LHCN-M2 (cell line): ENCODE data around the gene CAMK2B. TPM values are rescaled to one million over a fixed set of nuclear protein-coding genes. Genes with fewer than 3 reads are reported as not detected.
A peak's percentile ranks its signal among the peaks of the same experiment; 100 is the strongest.

Source experiments
- DNase-seq: peaks from one replicate; pipeline ENCODE4 v3.0.0-alpha.2; 2012; ENCODE audit warnings: low read depth
- total RNA-seq: library from RNA; depleted of rRNA; stranded (reverse); fragments of >200 nt; gene quantifications from 2 replicates; pipeline ENCODE4 v1.2.3, GENCODE V29; 2014

The CAMK2B gene
- total RNA-seq, 1 experiment from 2014 or later, result 0.06 TPM

DNA sequence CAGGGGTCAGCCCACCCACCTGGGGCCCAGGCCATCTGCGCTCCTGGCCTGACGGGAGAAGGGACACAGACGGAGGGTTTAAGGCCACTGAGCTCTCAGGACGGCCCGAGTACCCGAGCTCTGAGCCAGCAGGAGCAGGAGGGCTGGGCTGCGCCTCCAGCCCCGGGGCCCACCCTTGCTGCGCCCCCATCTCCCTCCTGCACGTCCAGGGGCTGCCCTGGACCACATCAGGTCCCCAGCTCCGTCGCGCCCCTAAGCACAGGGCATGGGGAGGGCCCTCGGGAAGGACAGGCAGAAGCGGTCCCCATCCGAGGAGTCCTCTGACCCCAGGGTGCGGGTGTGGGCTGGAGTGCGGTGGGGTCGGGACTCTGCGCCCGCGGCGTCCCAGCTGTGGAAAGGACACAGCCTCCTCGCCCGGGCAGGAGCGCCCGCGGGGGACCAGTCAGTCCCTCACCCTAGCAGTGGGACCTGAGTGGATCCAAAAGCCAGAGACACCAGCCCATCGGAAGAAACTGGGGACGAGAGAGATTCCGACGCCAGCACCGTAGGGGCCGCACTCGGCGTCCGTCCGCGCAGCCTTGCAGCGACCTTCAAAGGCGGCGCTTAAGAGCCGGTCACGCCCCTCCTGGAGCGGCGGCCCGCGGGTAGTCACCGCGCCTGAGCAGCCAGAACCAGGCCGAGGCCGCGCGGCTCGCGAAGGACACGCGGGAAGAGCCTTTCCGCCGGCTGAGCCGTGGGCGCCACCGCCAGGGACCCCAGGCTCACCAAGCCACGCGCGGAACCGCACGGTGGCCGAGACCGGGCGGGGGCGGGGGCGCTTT, 15.9 kb downstream of the CAMK2B start:
- DNase-seq, result peak; percentile 17

DNA sequence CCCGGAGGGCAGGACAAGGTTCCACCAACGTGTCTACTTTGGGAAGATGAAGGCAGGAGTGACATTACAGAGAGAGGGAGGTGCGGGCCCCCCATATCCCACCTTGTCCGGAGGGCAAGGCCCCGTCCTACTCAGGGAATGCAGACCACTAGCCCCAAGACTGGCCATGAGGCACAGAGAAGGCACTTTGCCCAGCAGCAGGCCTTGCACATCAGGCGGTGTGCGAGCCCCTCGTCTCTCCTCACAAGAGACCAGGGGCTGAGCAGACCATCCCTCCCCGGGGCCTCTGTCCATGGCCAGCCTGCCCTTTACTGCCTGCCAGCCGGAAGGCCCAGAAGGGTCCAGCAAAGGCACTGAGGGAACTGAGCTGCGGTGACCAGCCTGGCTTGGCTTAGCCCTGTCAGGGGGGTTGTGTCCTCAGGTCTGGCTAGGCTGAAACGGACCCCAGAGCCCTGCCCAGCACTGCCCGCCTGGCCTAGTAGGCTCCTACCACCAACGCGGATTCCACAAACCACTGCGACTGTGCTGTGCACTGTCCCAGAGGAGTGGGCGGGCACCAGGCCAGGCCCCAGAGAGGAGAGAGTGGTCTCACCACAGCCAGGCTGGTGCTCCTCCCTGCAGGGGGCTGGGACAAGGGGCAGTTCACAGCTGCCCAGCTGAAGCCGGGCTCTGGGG, 16.7 kb downstream of the CAMK2B start:
- DNase-seq, result no peak

DNA sequence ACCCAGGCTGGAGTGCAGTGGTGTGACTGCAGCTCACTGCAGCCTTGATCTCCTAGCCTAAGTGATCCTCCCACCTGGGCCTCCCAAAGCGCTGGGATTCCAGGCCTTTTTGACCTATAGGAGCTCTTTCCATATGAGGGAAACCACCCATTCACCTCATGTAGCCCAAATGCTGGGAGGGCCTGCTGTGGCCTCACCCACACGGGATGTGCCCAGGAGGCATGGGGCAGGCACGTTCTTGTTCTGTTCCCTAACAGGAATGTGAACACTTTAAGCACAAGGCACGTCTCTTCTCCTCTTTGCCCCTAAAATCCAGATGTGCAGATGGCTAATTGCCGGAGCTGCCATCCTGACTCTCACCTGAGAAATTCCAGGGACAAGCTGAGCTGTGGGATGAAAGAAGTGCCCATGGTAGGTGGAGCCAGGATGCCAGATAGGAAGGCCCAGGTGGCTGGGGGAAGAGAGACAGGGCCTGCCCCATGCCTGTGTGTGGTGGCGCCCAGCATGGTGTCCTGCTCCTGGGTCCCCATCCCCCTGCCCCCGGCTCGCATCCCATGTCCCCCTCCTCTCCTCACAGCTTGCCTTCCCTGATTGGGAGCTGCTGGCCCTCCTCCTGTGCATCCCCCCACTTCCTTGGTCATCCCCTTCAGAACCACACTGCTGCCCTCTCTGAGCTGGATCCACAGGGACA, 17.3 kb downstream of the CAMK2B start:
- DNase-seq, result no peak

DNA sequence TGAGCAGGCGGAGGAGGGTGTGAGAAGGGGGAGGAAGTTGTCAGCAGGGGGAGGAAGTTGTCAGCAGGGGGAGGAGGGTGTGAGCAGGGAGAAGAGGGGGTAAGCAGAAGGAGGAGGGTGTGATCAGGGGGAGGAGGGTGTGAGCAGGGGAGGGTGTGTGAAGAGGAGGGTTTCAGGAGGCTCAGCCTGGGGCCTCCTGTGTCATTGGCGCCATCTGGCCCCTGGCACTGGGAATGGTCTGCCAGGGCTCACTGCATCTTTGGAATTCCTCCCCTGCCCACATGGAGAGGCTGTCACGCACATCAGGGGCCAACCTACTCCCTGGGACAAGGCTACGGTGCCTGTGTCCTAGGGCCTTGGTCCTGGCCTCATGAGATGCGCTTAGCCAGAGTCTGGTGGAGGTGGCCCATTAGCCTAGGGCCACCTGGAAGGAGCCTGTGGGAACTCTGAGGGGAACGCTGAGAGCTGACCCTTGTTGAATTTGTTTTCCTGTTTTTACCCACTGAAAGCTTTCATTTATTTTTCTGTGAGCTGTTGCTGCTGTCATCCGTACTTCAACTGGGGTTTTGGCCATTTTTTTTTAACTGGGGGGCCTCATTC, 18.0 kb downstream of the CAMK2B start:
- peak; percentile 74 for DNase-seq

DNA sequence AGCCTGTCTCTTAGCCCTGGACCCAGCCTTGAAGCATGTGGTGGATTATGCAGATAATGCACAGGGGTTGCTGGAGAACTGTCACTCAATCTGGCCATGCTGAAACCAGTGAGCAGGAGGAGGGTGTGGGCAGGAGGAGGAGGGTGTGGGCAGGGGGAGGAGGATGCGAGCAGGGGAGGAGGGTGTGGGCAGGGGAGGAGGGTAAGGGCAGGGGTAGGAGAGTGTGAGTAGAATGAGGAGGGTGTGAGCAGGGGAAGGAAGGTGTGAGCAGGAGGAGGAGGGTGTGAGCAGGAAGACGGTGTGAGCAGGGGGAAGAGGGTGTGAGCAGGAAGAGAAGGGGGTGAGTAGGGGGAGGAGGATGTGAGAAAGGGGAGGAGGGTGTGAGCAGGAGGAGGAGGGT, 18.8 kb downstream of the CAMK2B start:
- DNase-seq, result no peak

DNA sequence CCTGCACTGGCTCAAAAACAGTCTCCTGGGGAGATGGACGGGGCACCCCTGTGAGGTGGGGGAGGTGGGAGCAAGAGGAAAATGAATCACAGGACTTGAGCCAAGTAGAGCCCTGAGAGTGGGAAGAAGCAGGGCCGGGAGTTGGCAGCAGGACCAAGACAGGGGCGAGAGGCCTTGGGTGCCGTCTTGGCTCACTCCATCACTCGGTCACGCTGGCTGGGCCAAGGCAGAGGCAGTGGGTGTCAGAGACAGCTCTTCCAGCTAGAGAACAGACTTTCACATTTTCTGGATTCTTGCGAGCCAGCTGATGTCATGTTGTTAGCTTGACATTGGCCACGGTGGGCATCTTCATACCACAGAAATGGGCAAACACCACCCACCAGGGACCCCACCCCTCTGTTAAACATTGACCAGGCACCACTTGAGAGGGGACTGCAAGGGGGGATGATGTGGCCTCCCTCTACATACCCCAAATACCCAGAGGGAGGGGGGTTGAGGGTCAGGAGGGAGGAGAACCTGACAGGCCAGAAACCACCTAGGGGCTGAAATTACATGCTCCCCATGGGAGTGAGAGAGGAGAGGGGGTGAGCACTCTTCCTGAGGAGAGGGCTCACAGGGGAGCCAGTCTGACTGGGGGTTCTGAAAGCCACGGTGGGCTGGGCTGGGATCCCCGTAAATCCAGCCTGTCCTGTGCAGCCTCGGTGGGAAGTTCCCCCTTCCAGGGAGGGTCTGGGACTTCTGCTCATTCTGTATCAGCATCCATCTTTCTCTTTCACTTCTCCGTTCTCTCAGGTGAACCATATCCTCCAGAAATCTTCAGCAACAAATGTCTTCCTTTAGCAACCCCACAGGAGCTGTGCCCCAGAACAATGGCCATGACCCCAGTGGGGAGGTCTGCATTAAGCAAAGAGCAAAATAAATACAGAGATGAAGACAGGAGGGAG, 19.6 kb downstream of the CAMK2B start:
- DNase-seq, result no peak

DNA sequence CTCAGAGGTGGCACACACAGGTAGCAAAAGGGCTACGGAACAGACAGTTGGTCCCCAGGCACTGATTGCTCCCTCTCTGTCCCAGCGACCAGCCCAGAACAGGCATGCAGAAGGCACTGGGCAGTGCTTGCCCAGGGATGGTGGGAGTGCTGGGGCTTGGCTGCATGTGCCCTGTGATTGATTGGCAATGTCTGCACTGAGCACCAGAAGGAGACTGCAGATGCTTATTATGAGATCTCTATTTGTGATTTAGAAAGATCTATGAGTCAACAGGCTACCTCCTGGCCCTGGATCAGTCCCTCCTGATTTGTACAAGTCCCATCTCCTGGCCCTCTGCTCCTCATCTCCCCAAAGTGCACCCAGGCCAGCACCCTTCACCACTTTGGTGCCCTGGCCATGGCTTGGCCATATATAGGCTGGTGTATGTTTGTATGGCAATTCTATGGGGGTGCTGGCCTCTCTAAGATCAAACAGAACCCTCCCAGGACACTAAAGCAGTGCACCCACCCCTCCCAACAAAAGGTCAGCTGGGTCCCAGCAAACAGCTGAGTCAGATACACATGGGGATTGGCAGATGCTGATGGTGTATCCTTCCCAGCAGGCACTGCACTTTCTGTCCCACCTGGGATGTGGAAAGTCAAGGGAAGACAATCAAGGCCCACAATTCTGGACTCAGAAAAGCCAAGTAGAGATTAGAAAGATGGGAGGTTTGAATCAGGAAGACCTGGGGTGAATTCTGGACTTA, 30.9 kb downstream of the CAMK2B start:
- DNase-seq, result no peak

DNA sequence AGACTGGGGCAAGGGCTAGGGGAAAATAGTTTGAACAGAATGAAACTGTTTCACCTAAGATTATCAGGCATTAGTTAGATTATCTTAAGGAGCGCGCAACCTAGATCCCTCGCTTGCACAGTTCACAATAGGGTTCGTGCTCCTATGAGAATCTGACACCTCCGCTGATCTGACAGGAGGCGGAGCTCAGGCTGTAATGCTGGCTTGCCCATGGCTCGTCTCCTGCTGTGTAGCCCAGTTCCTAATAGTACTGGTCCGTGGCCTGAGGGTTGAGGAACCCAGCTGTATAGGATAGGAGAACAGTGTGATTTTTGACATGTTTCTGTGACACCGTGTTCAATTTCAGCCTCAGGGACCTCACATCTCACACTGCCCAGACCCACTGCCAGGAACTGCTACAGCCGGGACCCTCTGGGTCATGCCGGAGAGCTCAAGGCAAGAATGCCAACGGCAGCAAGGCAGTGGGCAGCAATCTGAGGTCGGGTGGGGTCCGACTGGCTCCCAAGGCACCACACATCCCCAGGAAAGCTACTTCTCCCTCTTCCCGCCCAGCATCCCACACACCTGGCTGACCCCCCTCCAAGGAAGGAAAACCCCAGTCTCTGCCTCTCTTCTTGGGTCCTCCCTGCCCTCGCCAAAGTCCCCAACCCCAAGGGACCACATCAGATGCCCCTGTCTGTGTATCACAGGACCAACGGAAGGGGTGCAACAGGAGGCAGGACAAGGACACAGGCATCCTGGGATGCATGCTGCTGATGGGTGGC, 31.7 kb downstream of the CAMK2B start:
- no peak for DNase-seq

DNA sequence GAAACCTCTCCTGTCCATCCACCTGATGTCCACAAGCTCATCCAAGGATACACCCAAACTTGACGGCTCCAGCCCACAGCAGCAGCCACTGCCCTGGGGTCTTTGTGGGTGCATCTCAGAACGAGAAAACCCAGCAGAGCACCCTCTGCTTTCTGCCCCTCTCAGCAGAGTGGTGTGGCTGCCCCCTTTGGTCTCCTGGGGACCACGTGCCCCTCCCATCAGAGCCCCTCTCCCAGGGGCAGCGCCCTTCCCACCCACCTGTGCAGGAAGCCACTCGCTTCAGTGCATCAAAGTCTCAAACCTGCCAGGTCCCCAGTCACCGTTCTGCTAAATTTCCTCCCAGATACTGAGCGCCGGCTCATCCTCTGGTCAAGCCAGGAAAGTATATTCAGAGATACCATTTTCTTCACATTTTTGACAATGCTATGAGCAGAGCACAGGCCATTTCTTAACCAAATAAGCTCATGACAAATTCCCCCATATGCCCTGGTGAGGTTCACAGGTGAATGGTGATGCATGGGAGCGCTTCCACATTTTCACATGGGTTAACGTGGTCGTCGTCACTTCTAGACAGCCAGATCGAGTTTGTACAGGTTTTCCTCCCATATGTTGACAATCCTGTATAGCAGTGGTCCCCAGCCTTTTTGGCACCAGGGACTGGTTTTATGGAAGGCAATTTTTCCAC, 32.4 kb downstream of the CAMK2B start:
- DNase-seq, result no peak

DNA sequence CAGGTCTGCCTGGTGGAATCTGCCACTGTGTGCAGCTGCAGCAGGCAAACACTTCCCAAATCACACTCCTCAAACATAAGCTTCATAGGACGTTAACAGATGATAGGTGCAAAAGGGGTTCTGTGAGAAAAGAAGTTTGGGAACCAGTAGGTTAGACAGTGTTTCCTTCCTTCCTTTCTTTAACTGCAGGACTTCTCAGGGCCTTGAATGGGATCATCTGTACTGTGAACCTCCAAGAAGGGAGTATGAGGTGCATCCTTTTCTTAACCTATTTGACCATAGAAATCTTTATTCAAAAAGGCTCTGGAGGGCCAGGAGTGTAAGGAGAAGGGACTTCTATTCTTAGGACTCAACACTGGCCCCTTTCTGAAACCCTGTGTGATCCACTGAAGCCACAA, 33.0 kb downstream of the CAMK2B start:
- no peak for DNase-seq

DNA sequence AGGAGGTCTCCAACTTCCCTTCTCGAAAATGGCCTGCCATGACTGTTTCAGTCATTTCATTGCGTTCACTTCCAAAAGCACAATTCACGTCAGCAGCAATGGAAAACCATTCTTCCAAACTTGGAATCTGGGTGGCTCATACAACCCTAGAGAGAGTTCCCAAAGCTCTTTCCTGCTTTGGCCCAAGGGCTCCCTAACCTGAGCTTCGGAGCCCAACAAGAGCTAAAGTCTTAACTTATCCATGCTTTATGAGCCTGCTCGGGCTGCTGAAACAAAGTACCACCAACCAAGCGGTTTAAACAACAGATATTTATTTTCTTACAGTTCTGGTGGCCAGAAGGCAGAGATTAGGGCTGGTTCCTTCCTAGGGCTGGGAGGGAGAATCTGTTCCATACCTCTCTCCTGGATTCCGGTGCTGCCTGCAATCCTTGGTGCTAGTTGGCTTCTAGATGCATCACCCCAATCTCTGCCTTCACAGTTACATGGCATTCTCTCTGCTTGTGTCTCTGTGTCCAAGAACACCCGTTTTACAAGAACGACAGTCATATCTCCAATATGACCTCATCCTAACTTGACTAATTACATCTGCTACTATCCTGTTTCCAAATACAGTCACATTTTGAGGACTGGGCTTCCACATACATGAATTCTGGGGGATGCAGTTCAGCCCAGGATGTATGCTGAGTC, 33.5 kb downstream of the CAMK2B start:
- DNase-seq, result no peak

DNA sequence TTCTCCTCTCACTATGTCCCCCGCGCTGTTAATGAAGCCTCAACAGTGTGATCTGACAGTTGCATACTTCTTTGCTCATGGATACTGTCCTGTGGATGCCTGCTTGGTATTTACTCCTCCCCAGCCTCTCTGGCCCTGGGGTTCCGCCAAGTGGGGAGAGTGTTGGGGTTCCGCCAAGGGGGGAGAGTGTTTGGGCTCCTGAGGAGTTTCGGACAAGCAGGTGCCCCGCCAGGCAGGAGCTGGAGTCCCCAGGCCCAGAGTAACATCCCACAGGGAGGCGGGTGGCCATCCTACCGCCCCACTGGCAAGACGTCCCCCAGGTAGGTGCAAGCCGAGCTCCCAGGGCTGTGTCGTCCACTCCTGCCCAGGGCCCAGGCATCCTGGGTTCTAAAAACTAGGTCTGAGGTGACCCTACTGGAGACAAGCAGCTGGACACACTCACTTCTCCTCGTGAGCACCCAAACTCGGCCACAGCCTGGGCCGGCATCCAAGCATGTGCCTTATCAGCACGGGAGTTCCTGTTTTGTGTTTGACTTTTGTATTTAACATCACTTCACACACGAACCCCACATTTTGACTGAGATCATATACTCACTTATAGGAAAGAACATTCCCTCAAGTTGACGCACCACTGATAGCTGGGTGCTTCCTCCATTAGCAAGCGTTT, 34.2 kb downstream of the CAMK2B start:
- no peak for DNase-seq

DNA sequence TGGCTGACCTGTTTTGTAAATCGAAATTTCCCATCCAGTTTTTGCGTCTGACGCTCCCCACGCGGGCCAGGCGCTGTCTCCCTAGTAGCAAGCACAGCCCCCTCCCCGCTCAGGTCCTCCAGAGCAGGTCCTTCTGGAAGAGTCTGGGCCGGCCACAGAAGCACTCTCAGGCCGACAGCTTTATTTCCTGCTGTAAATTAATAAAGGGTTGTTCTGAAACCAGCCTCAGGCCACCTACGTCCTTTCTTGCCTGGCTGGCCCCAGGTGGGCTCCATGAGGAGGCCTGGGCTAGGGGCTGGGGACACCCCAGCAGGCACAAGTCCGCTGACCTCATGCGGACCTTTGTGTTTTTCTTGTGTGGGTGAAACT, 35.2 kb downstream of the CAMK2B start:
- no peak for DNase-seq

DNA sequence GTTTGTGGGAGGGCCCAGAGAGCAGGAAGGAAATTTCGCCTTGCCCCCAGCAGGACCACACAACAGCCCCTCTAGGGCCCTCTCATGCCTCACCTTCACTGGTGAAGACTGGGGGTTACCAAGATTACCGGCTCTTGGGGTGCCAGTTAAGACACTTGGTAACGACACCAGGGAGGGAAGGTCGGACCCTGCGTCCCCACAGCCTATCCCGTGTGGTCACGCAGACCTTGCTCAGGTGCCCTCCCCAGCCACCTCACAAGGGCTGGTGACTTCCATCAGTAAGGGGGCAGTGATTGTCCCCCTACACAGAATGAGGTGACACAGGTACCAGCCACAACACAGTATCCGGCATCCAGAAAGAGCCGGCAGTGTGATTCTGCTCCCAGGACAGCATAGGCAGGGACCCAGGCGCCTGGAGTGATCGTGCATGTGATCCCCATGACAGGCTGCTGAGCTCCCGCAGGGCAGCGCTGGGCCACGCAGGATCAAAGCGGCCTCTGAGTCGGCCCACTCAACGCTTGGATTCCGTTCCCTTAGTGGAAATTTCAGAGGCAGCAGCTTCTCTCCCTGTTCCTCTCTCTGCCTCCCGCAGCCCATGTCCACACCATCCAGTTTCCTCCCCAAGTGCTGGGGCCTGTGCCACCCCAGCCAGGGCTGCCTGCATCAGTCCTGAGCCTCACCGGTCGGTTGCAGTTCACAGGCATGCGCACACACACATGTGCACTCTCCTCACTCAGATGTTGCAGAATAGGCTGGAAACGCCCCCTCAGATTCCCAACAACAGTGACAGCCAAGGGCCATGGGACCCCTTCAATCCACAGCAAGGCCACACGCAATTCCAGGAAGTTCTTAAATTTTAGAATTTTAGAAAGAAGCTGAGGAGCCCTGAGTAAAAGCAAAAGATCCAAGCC, 35.8 kb downstream of the CAMK2B start:
- no peak for DNase-seq

DNA sequence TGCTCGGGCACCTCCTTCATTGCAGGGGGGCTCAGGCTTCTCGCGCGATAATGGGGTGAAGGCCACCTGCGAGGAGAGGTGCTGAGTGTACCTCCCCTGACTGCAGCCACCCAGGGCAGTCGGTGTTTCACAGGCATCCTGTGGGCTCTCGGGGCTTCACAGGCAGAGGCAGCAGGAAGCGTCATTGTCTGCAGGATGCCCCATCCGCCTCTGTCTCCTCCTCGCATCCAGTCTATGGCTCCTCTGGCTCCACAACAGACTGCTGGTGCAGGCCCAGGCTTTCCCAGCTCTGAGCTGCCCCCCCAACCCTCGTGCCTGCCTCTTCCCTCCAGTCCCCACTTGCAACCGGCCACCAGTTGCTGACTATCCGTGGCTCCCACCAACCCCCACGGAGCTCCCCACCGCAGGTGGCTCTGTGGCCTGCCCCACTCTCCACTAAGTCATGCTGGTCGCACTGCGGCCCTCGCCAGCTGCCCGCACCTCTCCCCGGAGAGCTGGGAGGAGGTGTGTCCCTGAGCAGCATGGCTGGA, 36.5 kb downstream of the CAMK2B start:
- DNase-seq, result no peak

DNA sequence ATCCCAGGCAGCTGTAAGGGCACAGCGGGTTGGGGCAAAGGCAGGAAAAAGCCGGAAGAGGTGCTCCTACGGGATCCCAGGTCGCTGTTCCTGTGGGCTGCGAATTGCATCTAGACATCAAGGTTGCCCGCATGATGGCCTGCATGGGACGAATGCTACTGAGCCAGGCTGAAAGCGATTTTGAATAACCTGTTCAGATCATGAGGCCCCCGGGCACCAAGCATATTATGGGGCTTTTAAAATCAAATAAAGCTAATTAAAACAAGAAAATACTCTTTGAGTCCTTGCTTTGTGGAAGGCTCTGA, 37.1 kb downstream of the CAMK2B start:
- DNase-seq, result no peak
